ENCODE measurements around the gene YLPM1. TPM values are rescaled to one million over a fixed set of nuclear protein-coding genes. Genes with fewer than 3 reads are reported as not detected.
"Not testable (repeated sequence)": the region's sequence is repeated elsewhere in the genome, so short reads cannot be mapped to it uniquely, and the experiment has no call there.

Gene YLPM1
- total RNA-seq, 2 experiments from 2014 or later, result 72.4 to 73.8 TPM

- H3K4me1 Mint-ChIP-seq; H3K36me3 Mint-ChIP-seq (ENCODE audit: low read depth); H3K27ac Mint-ChIP-seq; H3K4me3 Mint-ChIP-seq; POLR2A ChIA-PET; H3K27me3 Mint-ChIP-seq; H3K9me3 Mint-ChIP-seq; DNase-seq: not testable (repeated sequence)
- CTCF ChIA-PET, result interaction anchor here (0.6 to 1.5 kb wide), 3 partner anchors 8 to 1254 kb away, joined by 3 to 4 read pairs (median 3); no protein-coding TSS in a partner anchor
These were observed 4.6 kb upstream of the YLPM1 start for GRCh38 chr14:74758505-74758904.

GRCh38 chr14:74763803-74764531 lies 851 bp downstream of the YLPM1 start:
- ChIA-PET CTCF (interaction anchor here (0.6 to 2.7 kb wide), 18 partner anchors 9 to 357 kb away, joined by 3 to 13 read pairs (median 4); partner anchors contain the start of gene LTBP2), POLR2A (interaction anchor here (0.6 to 1.0 kb wide), 2 partner anchors 71 to 666 kb away, joined by 3 read pairs; no protein-coding TSS in a partner anchor)
- H3K4me3 Mint-ChIP-seq, result peak overlapping the region; percentile 98
- H3K27me3 Mint-ChIP-seq, result no peaks in the 10 kb centered on the region
- peak overlapping the region; percentile 88 for H3K27ac Mint-ChIP-seq
- peak; percentile 12 for DNase-seq
- H3K9me3 Mint-ChIP-seq, result no peaks in the 10 kb centered on the region
- peaks cover 45% of the 10 kb centered on the region for H3K4me1 Mint-ChIP-seq
- H3K36me3 Mint-ChIP-seq (ENCODE audit: low read depth), result peaks cover 40% of the 10 kb centered on the region

- ChIA-PET CTCF (no interaction called here), POLR2A (no interaction called here)
- H3K4me3 Mint-ChIP-seq, result peak overlapping the region; percentile 98
- H3K27me3 Mint-ChIP-seq, result no peaks in the 10 kb centered on the region
- H3K9me3 Mint-ChIP-seq, result no peaks in the 10 kb centered on the region
- peak overlapping the region; percentile 10 for H3K27ac Mint-ChIP-seq
- H3K4me1 Mint-ChIP-seq, result peaks cover 48% of the 10 kb centered on the region
- peak; percentile 53 for DNase-seq
- H3K36me3 Mint-ChIP-seq (ENCODE audit: low read depth), result peaks cover 40% of the 10 kb centered on the region
These were observed 2.6 kb downstream of the YLPM1 start for GRCh38 chr14:74765721-74766120.

GRCh38 chr14:74771399-74771798 lies 8.3 kb downstream of the YLPM1 start:
- no peaks in the 10 kb centered on the region for H3K27me3 Mint-ChIP-seq
- H3K27ac Mint-ChIP-seq, result no peak overlapping the region
- ChIA-PET CTCF (interaction anchor here (1.0 to 2.4 kb wide), 2 partner anchors 8 to 11 kb away, joined by 5 to 12 read pairs; partner anchors contain the start of gene YLPM1), POLR2A (no interaction called here)
- no peak overlapping the region for H3K4me3 Mint-ChIP-seq
- no peak for DNase-seq
- H3K4me1 Mint-ChIP-seq, result peaks cover 29% of the 10 kb centered on the region
- peaks cover 35% of the 10 kb centered on the region for H3K36me3 Mint-ChIP-seq (ENCODE audit: low read depth)
- H3K9me3 Mint-ChIP-seq, result no peaks in the 10 kb centered on the region

GRCh38 chr14:74784634-74785033 lies 21.5 kb downstream of the YLPM1 start:
- no peaks in the 10 kb centered on the region for H3K27me3 Mint-ChIP-seq
- peaks cover 63% of the 10 kb centered on the region for H3K36me3 Mint-ChIP-seq (ENCODE audit: low read depth)
- ChIA-PET POLR2A (no interaction called here), CTCF (interaction anchor here (1.6 kb wide), 1 partner anchor 172 kb away, joined by 4 read pairs; no protein-coding TSS in a partner anchor)
- no peak for DNase-seq
- H3K4me1 Mint-ChIP-seq, result peaks cover 24% of the 10 kb centered on the region
- no peaks in the 10 kb centered on the region for H3K9me3 Mint-ChIP-seq
- H3K4me3 Mint-ChIP-seq, result no peak overlapping the region
- H3K27ac Mint-ChIP-seq, result no peak overlapping the region

- Mint-ChIP-seq H3K27ac (peak overlapping the region; percentile 38), H3K36me3 (ENCODE audit: low read depth) (peaks cover 64% of the 10 kb centered on the region), H3K4me1 (peaks cover 24% of the 10 kb centered on the region), H3K9me3 (no peaks in the 10 kb centered on the region), H3K27me3 (no peaks in the 10 kb centered on the region), H3K4me3 (no peak overlapping the region)
- POLR2A ChIA-PET, result no interaction called here
- no peak for DNase-seq
- CTCF ChIA-PET, result interaction anchor here (0.6 to 1.6 kb wide), 3 partner anchors 22 to 172 kb away, joined by 3 to 4 read pairs (median 4); partner anchors contain the start of gene YLPM1
These were observed 22.0 kb downstream of the YLPM1 start for GRCh38 chr14:74785056-74785613.

- Mint-ChIP-seq H3K9me3 (peaks cover 2% of the 10 kb centered on the region), H3K36me3 (ENCODE audit: low read depth) (peaks cover 54% of the 10 kb centered on the region), H3K27ac (no peak overlapping the region), H3K4me3 (no peak overlapping the region), H3K27me3 (no peaks in the 10 kb centered on the region), H3K4me1 (peaks cover 31% of the 10 kb centered on the region)
- CTCF ChIA-PET, result no interaction called here
- POLR2A ChIA-PET, result no interaction called here
- no peak for DNase-seq
These were observed 23.7 kb downstream of the YLPM1 start for GRCh38 chr14:74786796-74787315.

GRCh38 chr14:74792249-74793039 lies 29.3 kb downstream of the YLPM1 start:
- DNase-seq, result peak; percentile 33
- Mint-ChIP-seq H3K27ac (peak overlapping the region; percentile 86), H3K4me3 (peak overlapping the region; percentile 48), H3K4me1 (peaks cover 48% of the 10 kb centered on the region), H3K27me3 (no peaks in the 10 kb centered on the region), H3K9me3 (peaks cover 2% of the 10 kb centered on the region), H3K36me3 (ENCODE audit: low read depth) (peaks cover 48% of the 10 kb centered on the region)
- ChIA-PET CTCF (interaction anchor here (2.0 to 2.6 kb wide), 2 partner anchors 10 to 29 kb away, joined by 8 to 9 read pairs; partner anchors contain the start of gene YLPM1), POLR2A (no interaction called here)

- H3K27ac Mint-ChIP-seq, result peak overlapping the region; percentile 86
- POLR2A ChIA-PET, result no interaction called here
- peak overlapping the region; percentile 48 for H3K4me3 Mint-ChIP-seq
- CTCF ChIA-PET, result interaction anchor here (0.8 to 1.3 kb wide), 2 partner anchors 30 kb away, joined by 3 to 7 read pairs; partner anchors contain the start of gene YLPM1
- peaks cover 55% of the 10 kb centered on the region for H3K36me3 Mint-ChIP-seq (ENCODE audit: low read depth)
- peak; percentile 35 for DNase-seq
- H3K4me1 Mint-ChIP-seq, result peaks cover 43% of the 10 kb centered on the region
- H3K9me3 Mint-ChIP-seq, result peaks cover 2% of the 10 kb centered on the region
- no peaks in the 10 kb centered on the region for H3K27me3 Mint-ChIP-seq
These were observed 30.5 kb downstream of the YLPM1 start for GRCh38 chr14:74793506-74794155.

- Mint-ChIP-seq H3K36me3 (ENCODE audit: low read depth) (peaks cover 55% of the 10 kb centered on the region), H3K4me3 (no peak overlapping the region), H3K27ac (no peak overlapping the region), H3K9me3 (peaks cover 2% of the 10 kb centered on the region), H3K27me3 (no peaks in the 10 kb centered on the region), H3K4me1 (peaks cover 43% of the 10 kb centered on the region)
- no peak for DNase-seq
- ChIA-PET CTCF (interaction anchor here (0.5 to 0.6 kb wide), 2 partner anchors 180 to 1605 kb away, joined by 3 read pairs; no protein-coding TSS in a partner anchor), POLR2A (no interaction called here)
These were observed 31.8 kb downstream of the YLPM1 start for GRCh38 chr14:74794947-74795346.

- Mint-ChIP-seq H3K9me3 (no peaks in the 10 kb centered on the region), H3K27ac (no peak overlapping the region), H3K4me1 (peaks cover 11% of the 10 kb centered on the region), H3K36me3 (ENCODE audit: low read depth) (peaks cover 44% of the 10 kb centered on the region), H3K27me3 (no peaks in the 10 kb centered on the region), H3K4me3 (no peak overlapping the region)
- POLR2A ChIA-PET, result no interaction called here
- no peak for DNase-seq
- CTCF ChIA-PET, result interaction anchor here (1.1 to 1.2 kb wide), 2 partner anchors 9 to 23 kb away, joined by 3 read pairs; no protein-coding TSS in a partner anchor
These were observed 36.6 kb downstream of the YLPM1 start for GRCh38 chr14:74799765-74800164.

GRCh38 chr14:74800780-74801179 lies 37.7 kb downstream of the YLPM1 start:
- DNase-seq, result no peak
- no peak overlapping the region for H3K4me3 Mint-ChIP-seq
- H3K36me3 Mint-ChIP-seq (ENCODE audit: low read depth), result peaks cover 40% of the 10 kb centered on the region
- POLR2A ChIA-PET, result no interaction called here
- CTCF ChIA-PET, result interaction anchor here (1.1 to 1.2 kb wide), 2 partner anchors 10 to 24 kb away, joined by 3 read pairs; no protein-coding TSS in a partner anchor
- H3K4me1 Mint-ChIP-seq, result peaks cover 6% of the 10 kb centered on the region
- no peaks in the 10 kb centered on the region for H3K9me3 Mint-ChIP-seq
- no peak overlapping the region for H3K27ac Mint-ChIP-seq
- H3K27me3 Mint-ChIP-seq, result no peaks in the 10 kb centered on the region

Measured in activated CD4-positive, alpha-beta T cell treated with anti-CD3 and anti-CD28 coated beads, Interleukin-2, amount 10 ng/mL, durations not matched to agents 7 days and 5 days (primary cell).